HepG2 (cell line): ENCODE data around the gene ASTN2. TPM values are rescaled to one million over a fixed set of nuclear protein-coding genes. Genes with fewer than 3 reads are reported as not detected.

Source experiments
- ATAC-seq: fragments of 200-7000 bp; cut with Tn5 transposase; 3 replicates; pipeline ENCODE4 v1.9.1; 2020; ENCODE audit warnings: mild to moderate bottlenecking, moderate library complexity
- BruUV-seq: library from RNA; stranded (reverse); fragments of 400-500 nt; replicated peaks from 2 replicates; lab custom pipeline; 2021; lab: Mats Ljungman, UMichigan
- CTCF ChIA-PET: fragments of 300-600 bp; formaldehyde crosslinking; extraction: SDS; loops from one replicate; lab custom pipeline; 2021; ENCODE audit warnings: low total read pairs, inconsistent platforms, low intra/inter-chr PET ratio; lab: Yijun Ruan, JAX
- POLR2A ChIA-PET: fragments of 350-600 bp; sonication (Branson Sonifier 250); formaldehyde crosslinking; loops from one replicate; lab custom pipeline; 2020; ENCODE audit warnings: antibody characterized with exemption, inconsistent platforms; lab: Yijun Ruan, JAX
- DNase-seq: peaks from one replicate; pipeline ENCODE4 v3.0.0-alpha.2; 2015; ENCODE audit warnings: low spot score
- FAIRE-seq: peaks from 3 replicates; lab custom pipeline; 2011; peaks lifted over from hg19 to GRCh38; lab: Jason Lieb, UNC
- H2AFZ ChIP-seq: one replicate; pipeline ENCODE4 v1.6.1; 2011; ENCODE audit warnings: low read length, inconsistent platforms
- H3K27ac ChIP-seq: fragments of 300-600 bp; 3 replicates; pipeline ENCODE4 v1.8.0; 2011; ENCODE audit warnings: mixed run types, mild to moderate bottlenecking, mixed read lengths, low read length, inconsistent platforms; ENCODE audit not compliant: insufficient read depth; ENCODE audit errors: extremely low read length
- H3K27me3 ChIP-seq, 2 experiments: fragments of 200-600 bp in 1 of 2; 2 replicates in 1 of 2; 3 replicates in 1 of 2; pipeline versions ENCODE4 v1.6.0 to v1.8.0; 2011; ENCODE audit warnings: low read length in 2 of 2, mild to moderate bottlenecking in 2 of 2, moderate library complexity in 2 of 2, inconsistent platforms in 1 of 2; ENCODE audit not compliant: insufficient read depth in 2 of 2, control insufficient read depth in 1 of 2
- H3K36me3 ChIP-seq, 2 experiments: fragments of 200-600 bp in 1 of 2; replicated peaks in 1 of 2; 2 replicates in 1 of 2; 3 replicates in 1 of 2; pipeline versions ENCODE4 v1.5.1 to v1.8.0; 2011; ENCODE audit warnings: low read length in 2 of 2, inconsistent platforms in 1 of 2; ENCODE audit not compliant: insufficient read depth in 2 of 2, control insufficient read depth in 1 of 2
- H3K4me1 ChIP-seq: 2 replicates; pipeline ENCODE4 v1.5.1; 2012; ENCODE audit warnings: low read length, inconsistent platforms; ENCODE audit not compliant: insufficient read depth
- H3K4me2 ChIP-seq: 2 replicates; pipeline ENCODE4 v1.6.0; 2011; ENCODE audit warnings: low read depth, low read length, inconsistent platforms
- H3K4me3 ChIP-seq, 3 experiments: fragments of 200-600 bp in 1 of 3; sonication (generic), shearing (Covaris generic) in 1 of 3; replicated peaks in 1 of 3; 2 replicates each; pipeline ENCODE4 v1.5.1; 2011 to 2016; ENCODE audit warnings: low read length in 3 of 3, inconsistent platforms in 2 of 3, low read depth in 2 of 3, mild to moderate bottlenecking in 2 of 3, control low read depth in 1 of 3, mixed read lengths in 1 of 3; ENCODE audit not compliant: insufficient read depth in 1 of 3
- H3K79me2 ChIP-seq: one replicate; pipeline ENCODE4 v1.6.1; 2011; ENCODE audit warnings: low read length, inconsistent platforms; ENCODE audit not compliant: insufficient read depth
- H3K9ac ChIP-seq: 2 replicates; pipeline ENCODE4 v1.6.0; 2011; ENCODE audit warnings: mild to moderate bottlenecking, low read depth, low read length, inconsistent platforms; ENCODE audit not compliant: insufficient read depth
- H3K9me3 ChIP-seq: 2 replicates; pipeline ENCODE4 v1.5.1; 2012; ENCODE audit warnings: mild to moderate bottlenecking, low read length
- H4K20me1 ChIP-seq: 2 replicates; pipeline ENCODE4 v1.6.0; 2011; ENCODE audit warnings: inconsistent platforms, mild to moderate bottlenecking, low read length, moderate library complexity; ENCODE audit not compliant: insufficient read depth
- FOXA1 ChIP-seq, 2 experiments: fragments of 450-650 bp in 1 of 2; sonication (generic) in 1 of 2; formaldehyde crosslinking in 1 of 2; IDR thresholded peaks; 2 replicates each; pipeline versions ENCODE4 v1.4.0 to v1.6.1; 2016 to 2020; ENCODE audit warnings: missing genetic modification reagents in 1 of 2
- FOXC1 ChIP-seq: sonication (generic); formaldehyde crosslinking; IDR thresholded peaks from 2 replicates; pipeline ENCODE4 v1.8.0; 2022; ENCODE audit warnings: mild to moderate bottlenecking, missing genetic modification reagents, borderline replicate concordance
- GATA4 ChIP-seq: sonication (generic); IDR thresholded peaks from 2 replicates; pipeline ENCODE4 v1.6.1; 2016; ENCODE audit warnings: antibody characterized with exemption, low read depth, borderline replicate concordance
- IRF2 ChIP-seq: IDR thresholded peaks from 2 replicates; pipeline ENCODE4 v1.6.1; 2018; ENCODE audit warnings: missing genetic modification reagents, missing compliant biosample characterization
- MEIS1 ChIP-seq: sonication (generic); formaldehyde crosslinking; IDR thresholded peaks from 2 replicates; pipeline ENCODE4 v1.9.0; 2021; ENCODE audit warnings: mild to moderate bottlenecking, missing genetic modification reagents, moderate library complexity, borderline replicate concordance
- NKX3-1 ChIP-seq: sonication (generic); formaldehyde crosslinking; IDR thresholded peaks from 2 replicates; pipeline ENCODE4 v1.5.0; 2020; ENCODE audit warnings: missing genetic modification reagents
- SAP130 ChIP-seq: IDR thresholded peaks from 2 replicates; pipeline ENCODE4 v1.6.1; 2016; ENCODE audit warnings: low read depth
- SP2 ChIP-seq: sonication (generic); formaldehyde crosslinking; IDR thresholded peaks from 2 replicates; pipeline ENCODE4 v1.5.1; 2020; ENCODE audit warnings: mild to moderate bottlenecking, missing genetic modification reagents
- TGIF2 ChIP-seq: IDR thresholded peaks from 2 replicates; pipeline ENCODE4 v1.6.1; 2016; ENCODE audit warnings: control low read depth, missing compliant biosample characterization
- ZNF224 ChIP-seq: sonication (generic); formaldehyde crosslinking; IDR thresholded peaks from 2 replicates; pipeline ENCODE4 v1.5.0; 2020; ENCODE audit warnings: mild to moderate bottlenecking, missing genetic modification reagents
- ZNF234 ChIP-seq: sonication (generic); formaldehyde crosslinking; conservative IDR thresholded peaks from 2 replicates; pipeline ENCODE4 v1.5.1; 2020; ENCODE audit warnings: mild to moderate bottlenecking, missing genetic modification reagents
- ZNF652 ChIP-seq: IDR thresholded peaks from 2 replicates; pipeline ENCODE4 v1.6.1; 2016; ENCODE audit warnings: low read depth, borderline replicate concordance
- in situ Hi-C: cut with HindIII; loops from 2 replicates; pipeline ENCODE4 v1.10.0; 2017; ENCODE audit warnings: low pct_unique_long_range_greater_than_20kb; ENCODE audit not compliant: extremely low pct_ligation_motif_present
- intact Hi-C: fragments of 100-400 bp; cut with micrococcal nuclease; formaldehyde crosslinking; loops from one replicate; pipeline ENCODE4 v1.10.0; 2022; ENCODE audit not compliant: unreplicated experiment
- polyA plus RNA-seq, 8 experiments: library from polyadenylated mRNA; depleted of rRNA in 3 of 8; stranded (reverse) in 7 of 8; unstranded in 1 of 8; fragments of >200 nt; fragmentation: Illumina TruSeq in 4 of 8; extraction: Trizol in 4 of 8; gene quantifications; 2 replicates each; pipeline versions ENCODE4 v1.2.1 to v1.2.3, GENCODE V29; 2011 to 2016; ENCODE audit warnings: low read depth in 4 of 8, missing spikeins in 1 of 8, mixed read lengths in 1 of 8; ENCODE audit not compliant: insufficient read depth in 1 of 8
- total RNA-seq, 5 experiments: library from RNA; depleted of rRNA; stranded (reverse); fragments of >200 nt; fragmentation: Illumina TruSeq; extraction: Trizol; gene quantifications; 2 replicates each; pipeline ENCODE4 v1.2.3, GENCODE V29; 2016; ENCODE audit warnings: low read depth in 1 of 5
- TF ChIP-seq, protein P1 (sequence below): sonication (generic); formaldehyde crosslinking; IDR thresholded peaks from 2 replicates; pipeline ENCODE4 v1.5.1; 2020; ENCODE audit warnings: missing genetic modification reagents, mild to moderate bottlenecking, borderline replicate concordance
- TF ChIP-seq, protein P2 (sequence below): sonication (generic); formaldehyde crosslinking; IDR thresholded peaks from 2 replicates; pipeline ENCODE4 v1.4.0; 2020; ENCODE audit warnings: missing genetic modification reagents
- TF ChIP-seq, protein P3 (sequence below): sonication (generic); formaldehyde crosslinking; IDR thresholded peaks from 2 replicates; pipeline ENCODE4 v1.5.0; 2020; ENCODE audit warnings: missing genetic modification reagents
- TF ChIP-seq, protein P4 (sequence below): sonication (generic); formaldehyde crosslinking; IDR thresholded peaks from 2 replicates; pipeline ENCODE4 v1.4.0; 2020; ENCODE audit warnings: missing genetic modification reagents

ASTN2 gene
- total and polyA plus RNA-seq, 2 of the 13 experiments (the other 11 are each of a cell fraction or from before 2014, with no cell fraction given): 5.2 to 13.5 TPM

DNA sequence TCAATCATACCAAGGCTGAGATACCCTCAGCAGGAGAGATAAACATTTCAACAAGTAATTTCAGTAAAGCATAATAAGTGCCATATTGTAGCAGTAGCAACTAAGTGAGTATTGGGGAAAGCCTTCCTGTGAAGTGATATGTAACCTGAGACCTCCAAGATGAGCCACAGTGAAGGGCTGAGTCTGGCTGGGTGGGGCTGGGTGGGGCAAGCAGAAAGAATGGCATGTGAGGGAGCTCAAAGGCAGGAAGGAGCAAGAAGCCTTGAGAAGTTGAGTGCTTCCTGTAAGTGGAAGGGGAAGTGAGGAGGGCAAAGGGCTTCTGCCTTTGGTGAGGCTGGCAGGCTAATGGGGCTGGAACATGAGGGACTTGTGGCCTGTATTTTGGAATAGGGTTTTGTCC, 19.7 kb upstream of the ASTN2 start:
- ChIA-PET CTCF (no interaction called here), POLR2A (no interaction called here)
- Histone ChIP-seq H3K9me3 (no peaks in the 10 kb centered on the region), H3K9ac (no peak overlapping the region), H4K20me1 (no peaks in the 10 kb centered on the region), H3K4me2 (no peak overlapping the region), H3K27me3 (no peaks in the 10 kb centered on the region), H3K79me2 (no peaks in the 10 kb centered on the region), H2AFZ (no peak overlapping the region), H3K4me3 (no peak overlapping the region), H3K27ac (no peak overlapping the region), H3K36me3 (no peaks in the 10 kb centered on the region), H3K4me1 (no peaks in the 10 kb centered on the region)
- no peak for FAIRE-seq
- intact Hi-C loops: no loop called here
- ATAC-seq: no peak
- no TSS peak for BruUV-seq
- in situ Hi-C loops: no loop called here
- no peak for DNase-seq
- TF ChIP-seq IRF2 (CRISPR knock-in tag): no peak
- no peak for TF ChIP-seq GATA4
- TF ChIP-seq, protein P1, sequence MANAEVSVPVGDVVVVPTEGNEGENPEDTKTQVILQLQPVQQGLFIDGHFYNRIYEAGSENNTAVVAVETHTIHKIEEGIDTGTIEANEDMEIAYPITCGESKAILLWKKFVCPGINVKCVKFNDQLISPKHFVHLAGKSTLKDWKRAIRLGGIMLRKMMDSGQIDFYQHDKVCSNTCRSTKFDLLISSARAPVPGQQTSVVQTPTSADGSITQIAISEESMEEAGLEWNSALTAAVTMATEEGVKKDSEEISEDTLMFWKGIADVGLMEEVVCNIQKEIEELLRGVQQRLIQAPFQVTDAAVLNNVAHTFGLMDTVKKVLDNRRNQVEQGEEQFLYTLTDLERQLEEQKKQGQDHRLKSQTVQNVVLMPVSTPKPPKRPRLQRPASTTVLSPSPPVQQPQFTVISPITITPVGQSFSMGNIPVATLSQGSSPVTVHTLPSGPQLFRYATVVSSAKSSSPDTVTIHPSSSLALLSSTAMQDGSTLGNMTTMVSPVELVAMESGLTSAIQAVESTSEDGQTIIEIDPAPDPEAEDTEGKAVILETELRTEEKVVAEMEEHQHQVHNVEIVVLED (CRISPR knock-in tag): no peak
- TF ChIP-seq ZNF234 (CRISPR knock-in tag): no peak
- TF ChIP-seq, protein P2, sequence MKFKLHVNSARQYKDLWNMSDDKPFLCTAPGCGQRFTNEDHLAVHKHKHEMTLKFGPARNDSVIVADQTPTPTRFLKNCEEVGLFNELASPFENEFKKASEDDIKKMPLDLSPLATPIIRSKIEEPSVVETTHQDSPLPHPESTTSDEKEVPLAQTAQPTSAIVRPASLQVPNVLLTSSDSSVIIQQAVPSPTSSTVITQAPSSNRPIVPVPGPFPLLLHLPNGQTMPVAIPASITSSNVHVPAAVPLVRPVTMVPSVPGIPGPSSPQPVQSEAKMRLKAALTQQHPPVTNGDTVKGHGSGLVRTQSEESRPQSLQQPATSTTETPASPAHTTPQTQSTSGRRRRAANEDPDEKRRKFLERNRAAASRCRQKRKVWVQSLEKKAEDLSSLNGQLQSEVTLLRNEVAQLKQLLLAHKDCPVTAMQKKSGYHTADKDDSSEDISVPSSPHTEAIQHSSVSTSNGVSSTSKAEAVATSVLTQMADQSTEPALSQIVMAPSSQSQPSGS: no peak
- no peak for TF ChIP-seq FOXC1 (CRISPR knock-in tag)
- TF ChIP-seq SAP130 (CRISPR knock-in tag): no peak
- TF ChIP-seq NKX3-1: no peak
- TF ChIP-seq ZNF224 (CRISPR knock-in tag): no peak
- TF ChIP-seq SP2 (CRISPR knock-in tag): no peak
- TF ChIP-seq, protein P3, sequence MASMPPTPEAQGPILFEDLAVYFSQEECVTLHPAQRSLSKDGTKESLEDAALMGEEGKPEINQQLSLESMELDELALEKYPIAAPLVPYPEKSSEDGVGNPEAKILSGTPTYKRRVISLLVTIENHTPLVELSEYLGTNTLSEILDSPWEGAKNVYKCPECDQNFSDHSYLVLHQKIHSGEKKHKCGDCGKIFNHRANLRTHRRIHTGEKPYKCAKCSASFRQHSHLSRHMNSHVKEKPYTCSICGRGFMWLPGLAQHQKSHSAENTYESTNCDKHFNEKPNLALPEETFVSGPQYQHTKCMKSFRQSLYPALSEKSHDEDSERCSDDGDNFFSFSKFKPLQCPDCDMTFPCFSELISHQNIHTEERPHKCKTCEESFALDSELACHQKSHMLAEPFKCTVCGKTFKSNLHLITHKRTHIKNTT: no peak
- no peak for TF ChIP-seq TGIF2 (CRISPR knock-in tag)
- no peak for TF ChIP-seq FOXA1 (IDR thresholded peaks at IDR 0.05)
- TF ChIP-seq FOXA1 (CRISPR knock-in tag; IDR thresholded peaks at IDR 0.05): no peak
- TF ChIP-seq, protein P4, sequence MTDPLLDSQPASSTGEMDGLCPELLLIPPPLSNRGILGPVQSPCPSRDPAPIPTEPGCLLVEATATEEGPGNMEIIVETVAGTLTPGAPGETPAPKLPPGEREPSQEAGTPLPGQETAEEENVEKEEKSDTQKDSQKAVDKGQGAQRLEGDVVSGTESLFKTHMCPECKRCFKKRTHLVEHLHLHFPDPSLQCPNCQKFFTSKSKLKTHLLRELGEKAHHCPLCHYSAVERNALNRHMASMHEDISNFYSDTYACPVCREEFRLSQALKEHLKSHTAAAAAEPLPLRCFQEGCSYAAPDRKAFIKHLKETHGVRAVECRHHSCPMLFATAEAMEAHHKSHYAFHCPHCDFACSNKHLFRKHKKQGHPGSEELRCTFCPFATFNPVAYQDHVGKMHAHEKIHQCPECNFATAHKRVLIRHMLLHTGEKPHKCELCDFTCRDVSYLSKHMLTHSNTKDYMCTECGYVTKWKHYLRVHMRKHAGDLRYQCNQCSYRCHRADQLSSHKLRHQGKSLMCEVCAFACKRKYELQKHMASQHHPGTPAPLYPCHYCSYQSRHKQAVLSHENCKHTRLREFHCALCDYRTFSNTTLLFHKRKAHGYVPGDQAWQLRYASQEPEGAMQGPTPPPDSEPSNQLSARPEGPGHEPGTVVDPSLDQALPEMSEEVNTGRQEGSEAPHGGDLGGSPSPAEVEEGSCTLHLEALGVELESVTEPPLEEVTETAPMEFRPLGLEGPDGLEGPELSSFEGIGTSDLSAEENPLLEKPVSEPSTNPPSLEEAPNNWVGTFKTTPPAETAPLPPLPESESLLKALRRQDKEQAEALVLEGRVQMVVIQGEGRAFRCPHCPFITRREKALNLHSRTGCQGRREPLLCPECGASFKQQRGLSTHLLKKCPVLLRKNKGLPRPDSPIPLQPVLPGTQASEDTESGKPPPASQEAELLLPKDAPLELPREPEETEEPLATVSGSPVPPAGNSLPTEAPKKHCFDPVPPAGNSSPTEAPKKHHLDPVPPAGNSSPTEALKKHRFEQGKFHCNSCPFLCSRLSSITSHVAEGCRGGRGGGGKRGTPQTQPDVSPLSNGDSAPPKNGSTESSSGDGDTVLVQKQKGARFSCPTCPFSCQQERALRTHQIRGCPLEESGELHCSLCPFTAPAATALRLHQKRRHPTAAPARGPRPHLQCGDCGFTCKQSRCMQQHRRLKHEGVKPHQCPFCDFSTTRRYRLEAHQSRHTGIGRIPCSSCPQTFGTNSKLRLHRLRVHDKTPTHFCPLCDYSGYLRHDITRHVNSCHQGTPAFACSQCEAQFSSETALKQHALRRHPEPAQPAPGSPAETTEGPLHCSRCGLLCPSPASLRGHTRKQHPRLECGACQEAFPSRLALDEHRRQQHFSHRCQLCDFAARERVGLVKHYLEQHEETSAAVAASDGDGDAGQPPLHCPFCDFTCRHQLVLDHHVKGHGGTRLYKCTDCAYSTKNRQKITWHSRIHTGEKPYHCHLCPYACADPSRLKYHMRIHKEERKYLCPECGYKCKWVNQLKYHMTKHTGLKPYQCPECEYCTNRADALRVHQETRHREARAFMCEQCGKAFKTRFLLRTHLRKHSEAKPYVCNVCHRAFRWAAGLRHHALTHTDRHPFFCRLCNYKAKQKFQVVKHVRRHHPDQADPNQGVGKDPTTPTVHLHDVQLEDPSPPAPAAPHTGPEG (CRISPR knock-in tag): no peak
- TF ChIP-seq MEIS1: no peak
- TF ChIP-seq ZNF652: no peak
